ENCODE data around the gene KIN. TPM values are rescaled to one million over a fixed set of nuclear protein-coding genes. Genes with fewer than 3 reads are reported as not detected.
"Not testable (repeated sequence)": the region's sequence is repeated elsewhere in the genome, so short reads cannot be mapped to it uniquely, and the experiment has no call there.

Gene KIN
- total RNA-seq, 1 donor from 2014 or later: 12.9 TPM

- Mint-ChIP-seq H3K36me3 (ENCODE audit: unreplicated experiment) (no peaks in the 10 kb centered on the region), H3K9me3 (ENCODE audit: unreplicated experiment) (peaks cover 2% of the 10 kb centered on the region), H3K4me3 (ENCODE audit: unreplicated experiment) (no peak overlapping the region), H3K27ac (ENCODE audit: unreplicated experiment) (peak overlapping the region; percentile 84), H3K4me1 (ENCODE audit: low read depth, unreplicated experiment) (peaks cover 7% of the 10 kb centered on the region), H3K27me3 (ENCODE audit: unreplicated experiment) (peaks cover 5% of the 10 kb centered on the region)
- no peak for DNase-seq
- no peak for TF ChIP-seq CTCF (IDR thresholded peaks at IDR 0.05; ENCODE audit: partially characterized antibody, unreplicated experiment)
These were observed 970 bp upstream of the KIN start for GRCh38 chr10:7788639-7789286.

- no peak for TF ChIP-seq CTCF (IDR thresholded peaks at IDR 0.05; ENCODE audit: partially characterized antibody, unreplicated experiment)
- Mint-ChIP-seq H3K27me3 (ENCODE audit: unreplicated experiment) (peaks cover 5% of the 10 kb centered on the region), H3K4me3 (ENCODE audit: unreplicated experiment) (no peak overlapping the region), H3K4me1 (ENCODE audit: low read depth, unreplicated experiment) (peaks cover 6% of the 10 kb centered on the region), H3K9me3 (ENCODE audit: unreplicated experiment) (peaks cover 2% of the 10 kb centered on the region), H3K27ac (ENCODE audit: unreplicated experiment) (no peak overlapping the region), H3K36me3 (ENCODE audit: unreplicated experiment) (no peaks in the 10 kb centered on the region)
- no peak for DNase-seq
These were observed 490 bp downstream of the KIN start for GRCh38 chr10:7787150-7787856.

- no peak overlapping the region for H3K27ac Mint-ChIP-seq (ENCODE audit: unreplicated experiment)
- H3K27me3 Mint-ChIP-seq (ENCODE audit: unreplicated experiment): peaks cover 5% of the 10 kb centered on the region
- no peak for TF ChIP-seq CTCF (IDR thresholded peaks at IDR 0.05; ENCODE audit: partially characterized antibody, unreplicated experiment)
- no peak overlapping the region for H3K4me3 Mint-ChIP-seq (ENCODE audit: unreplicated experiment)
- H3K36me3 Mint-ChIP-seq (ENCODE audit: unreplicated experiment): no peaks in the 10 kb centered on the region
- peaks cover 6% of the 10 kb centered on the region for H3K4me1 Mint-ChIP-seq (ENCODE audit: low read depth, unreplicated experiment)
- peaks cover 2% of the 10 kb centered on the region for H3K9me3 Mint-ChIP-seq (ENCODE audit: unreplicated experiment)
- DNase-seq: no peak
These were observed 1.4 kb downstream of the KIN start for GRCh38 chr10:7786430-7786829.

- not testable (repeated sequence) for DNase-seq; H3K4me1 Mint-ChIP-seq (ENCODE audit: low read depth, unreplicated experiment); H3K27me3 Mint-ChIP-seq (ENCODE audit: unreplicated experiment); H3K4me3 Mint-ChIP-seq (ENCODE audit: unreplicated experiment); H3K9me3 Mint-ChIP-seq (ENCODE audit: unreplicated experiment); H3K27ac Mint-ChIP-seq (ENCODE audit: unreplicated experiment); H3K36me3 Mint-ChIP-seq (ENCODE audit: unreplicated experiment)
These were observed 5.6 kb downstream of the KIN start for GRCh38 chr10:7782194-7782593.

- no peak for DNase-seq
- H3K36me3 Mint-ChIP-seq (ENCODE audit: unreplicated experiment): peaks cover 4% of the 10 kb centered on the region
- H3K27me3 Mint-ChIP-seq (ENCODE audit: unreplicated experiment): no peaks in the 10 kb centered on the region
- H3K27ac Mint-ChIP-seq (ENCODE audit: unreplicated experiment): no peak overlapping the region
- TF ChIP-seq CTCF (IDR thresholded peaks at IDR 0.05; ENCODE audit: partially characterized antibody, unreplicated experiment): no peak
- H3K4me3 Mint-ChIP-seq (ENCODE audit: unreplicated experiment): no peak overlapping the region
- H3K4me1 Mint-ChIP-seq (ENCODE audit: low read depth, unreplicated experiment): peaks cover 4% of the 10 kb centered on the region
- H3K9me3 Mint-ChIP-seq (ENCODE audit: unreplicated experiment): no peaks in the 10 kb centered on the region
These were observed 11.0 kb downstream of the KIN start for GRCh38 chr10:7776777-7777176.

All from glutamatergic neuron (in vitro differentiated cells).